SH-SY5Y (cell line): Measurements from ENCODE around the gene HOXC11.

Experiments used
- GATA2 ChIP-seq: IDR thresholded peaks from 2 replicates; pipeline ENCODE4 v1.6.1; 2011; ENCODE audit warnings: mild to moderate bottlenecking, low read depth, low read length
- GATA3 ChIP-seq: IDR thresholded peaks from 2 replicates; pipeline ENCODE4 v1.6.1; 2011; ENCODE audit warnings: low read depth, mild to moderate bottlenecking, low read length, moderate library complexity

DNA sequence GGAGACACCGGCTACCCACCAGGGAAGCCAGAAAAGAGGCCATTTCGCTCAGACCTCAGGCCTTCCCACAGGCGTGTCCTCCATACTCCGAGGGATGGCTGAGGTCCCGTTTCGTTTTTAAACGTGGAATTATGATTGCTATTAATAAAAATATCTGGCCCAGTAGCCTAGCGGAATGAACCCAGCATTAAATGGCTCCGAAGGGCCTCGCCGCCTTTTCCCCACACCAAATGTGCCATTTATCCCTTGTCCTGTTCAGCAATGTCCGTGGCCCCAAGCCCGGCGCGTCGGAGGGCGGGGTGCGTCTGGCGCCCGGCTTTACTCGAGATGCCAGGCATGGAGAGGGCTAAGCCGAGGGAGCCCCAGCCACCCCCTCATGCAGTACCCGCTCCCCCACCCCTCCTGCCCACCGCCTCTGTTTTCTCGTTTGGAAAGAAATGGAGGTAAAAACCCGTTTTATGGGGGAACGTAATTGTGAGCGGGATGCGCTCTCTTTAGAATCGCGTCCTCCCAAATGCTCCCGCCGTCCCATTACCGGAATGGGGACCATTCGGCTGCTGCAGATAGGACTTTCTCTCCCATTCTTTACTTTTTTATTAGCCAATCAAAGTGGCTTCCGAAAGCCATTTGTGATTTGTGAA, 41.6 kb downstream of the HOXC11 start:
- no peak for TF ChIP-seq GATA3
- no peak for TF ChIP-seq GATA2
